Dermis lymphatic vessel endothelial cell (primary cell): ENCODE data around the gene NAB1. TPM values are rescaled to one million over a fixed set of nuclear protein-coding genes. Genes with fewer than 3 reads are reported as not detected.

Source experiments
- total RNA-seq: library from RNA; depleted of rRNA; stranded (reverse); fragments of >200 nt; gene quantifications from 2 replicates; pipeline ENCODE4 v1.2.1, GENCODE V29; 2014

Gene NAB1, protein sequence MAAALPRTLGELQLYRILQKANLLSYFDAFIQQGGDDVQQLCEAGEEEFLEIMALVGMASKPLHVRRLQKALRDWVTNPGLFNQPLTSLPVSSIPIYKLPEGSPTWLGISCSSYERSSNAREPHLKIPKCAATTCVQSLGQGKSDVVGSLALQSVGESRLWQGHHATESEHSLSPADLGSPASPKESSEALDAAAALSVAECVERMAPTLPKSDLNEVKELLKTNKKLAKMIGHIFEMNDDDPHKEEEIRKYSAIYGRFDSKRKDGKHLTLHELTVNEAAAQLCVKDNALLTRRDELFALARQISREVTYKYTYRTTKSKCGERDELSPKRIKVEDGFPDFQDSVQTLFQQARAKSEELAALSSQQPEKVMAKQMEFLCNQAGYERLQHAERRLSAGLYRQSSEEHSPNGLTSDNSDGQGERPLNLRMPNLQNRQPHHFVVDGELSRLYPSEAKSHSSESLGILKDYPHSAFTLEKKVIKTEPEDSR
- total RNA-seq: 36.4 and 48.2 TPM in 2 replicates

DNA sequence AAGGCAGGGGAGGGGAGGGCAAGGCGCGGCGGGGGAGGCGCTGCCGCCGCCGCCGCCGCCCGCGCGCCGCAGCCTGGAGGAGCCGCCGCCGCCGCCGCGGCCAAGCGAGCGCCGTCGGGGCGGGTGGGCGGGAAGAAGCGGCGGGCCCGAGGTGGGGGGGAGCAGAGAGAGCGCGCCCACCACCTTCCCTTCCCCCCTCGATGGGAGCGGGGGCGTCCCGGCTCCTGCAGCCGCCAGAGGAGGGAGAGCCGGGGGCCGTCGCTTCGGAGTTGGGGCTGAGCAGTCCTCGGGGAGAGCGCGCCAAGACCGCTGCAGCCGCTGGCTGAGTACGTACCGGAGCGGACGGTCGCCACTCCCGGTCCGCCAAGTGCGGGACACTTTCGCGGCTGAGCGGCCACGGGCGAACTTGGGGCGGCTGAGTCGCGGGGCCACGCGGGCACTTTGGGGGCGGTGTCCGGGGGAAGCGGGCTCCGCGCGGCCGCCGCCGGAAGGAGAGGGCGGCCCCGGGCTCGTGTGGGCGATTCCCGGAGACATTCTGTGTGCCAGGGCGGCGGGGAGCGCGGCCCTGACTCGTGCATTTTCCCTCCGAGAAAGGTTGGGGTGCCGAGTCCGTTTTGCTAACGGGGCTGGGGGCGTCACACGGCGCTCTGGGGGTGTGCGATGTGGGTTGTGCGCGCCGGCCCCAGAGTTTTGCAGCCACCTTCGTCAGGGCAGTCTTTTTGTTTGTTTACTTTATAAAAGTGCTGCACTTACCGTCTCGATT, at the start of gene NAB1:
TSS of gene NAB1 (plus strand) at position 49 of the 763 bp plus-strand sequence. CDS start 10,094 bp downstream, outside the sequence.

Other genes with a start within 250 kb of the NAB1 start
- 10.4 and 10.6 TPM in 2 replicates for gene MFSD6, start 240.7 kb upstream of the NAB1 start, total RNA-seq
- gene NEMP2, start 114.4 kb upstream of the NAB1 start, total RNA-seq: 3.4 and 4.0 TPM in 2 replicates
- 119 and 166 TPM in 2 replicates for gene GLS, start 231.7 kb downstream of the NAB1 start, total RNA-seq